Trophoblast cell (in vitro differentiated cells and primary cell): ENCODE data around the gene CMPK1.

Source experiments
- DNase-seq, 2 donors: peaks; one replicate each; pipeline ENCODE4 v3.0.0-alpha.2; 2016
- H2AFZ ChIP-seq: 2 replicates; pipeline ENCODE4 v1.6.1; 2013; ENCODE audit warnings: low read length, moderate library complexity, mild to moderate bottlenecking; ENCODE audit not compliant: insufficient read depth, poor library complexity
- H2AK5ac ChIP-seq: 2 replicates; pipeline ENCODE4 v1.6.1; 2013; ENCODE audit warnings: mild to moderate bottlenecking, low read length
- H2BK120ac ChIP-seq: 2 replicates; pipeline ENCODE4 v1.6.1; 2013; ENCODE audit warnings: low read length, mild to moderate bottlenecking, moderate library complexity; ENCODE audit not compliant: insufficient read depth, poor library complexity
- H2BK12ac ChIP-seq: 2 replicates; pipeline ENCODE4 v1.6.1; 2013; ENCODE audit warnings: mild to moderate bottlenecking, low read length, moderate library complexity
- H2BK5ac ChIP-seq: 2 replicates; pipeline ENCODE4 v1.6.1; 2013; ENCODE audit warnings: low read length, low read depth, moderate library complexity, mild to moderate bottlenecking; ENCODE audit not compliant: poor library complexity
- H3K14ac ChIP-seq: 2 replicates; pipeline ENCODE4 v1.6.1; 2013; ENCODE audit warnings: mild to moderate bottlenecking, low read length
- H3K18ac ChIP-seq: 2 replicates; pipeline ENCODE4 v1.6.1; 2013; ENCODE audit warnings: mild to moderate bottlenecking, low read length
- H3K23ac ChIP-seq: 2 replicates; pipeline ENCODE4 v1.6.1; 2013; ENCODE audit warnings: low read length
- H3K27ac ChIP-seq: 2 replicates; pipeline ENCODE4 v1.5.1; 2013; ENCODE audit warnings: low read depth, mild to moderate bottlenecking, inconsistent platforms, low read length, moderate library complexity
- H3K27me3 ChIP-seq: 2 replicates; pipeline ENCODE4 v1.6.1; 2013; ENCODE audit warnings: inconsistent platforms, mild to moderate bottlenecking, low read length, moderate library complexity; ENCODE audit not compliant: insufficient read depth
- H3K36me3 ChIP-seq, 2 experiments: 1 replicate in 1 of 2; 2 replicates in 1 of 2; pipeline ENCODE4 v1.6.1; 2013; ENCODE audit warnings: low read length in 2 of 2, mild to moderate bottlenecking in 2 of 2, moderate library complexity in 1 of 2; ENCODE audit not compliant: insufficient read depth in 2 of 2, control insufficient read depth in 1 of 2
- H3K4ac ChIP-seq: 2 replicates; pipeline ENCODE4 v1.6.1; 2013; ENCODE audit warnings: low read depth, mild to moderate bottlenecking, low read length, moderate library complexity
- H3K4me1 ChIP-seq, 2 experiments: 1 replicate in 1 of 2; 2 replicates in 1 of 2; pipeline ENCODE4 v1.6.1; 2013; ENCODE audit warnings: low read length in 2 of 2, mild to moderate bottlenecking in 2 of 2, moderate library complexity in 1 of 2; ENCODE audit not compliant: insufficient read depth in 2 of 2, control insufficient read depth in 1 of 2
- H3K4me2 ChIP-seq: 2 replicates; pipeline ENCODE4 v1.6.1; 2013; ENCODE audit warnings: inconsistent platforms, mild to moderate bottlenecking, low read length, moderate library complexity
- H3K4me3 ChIP-seq: 2 replicates; pipeline ENCODE4 v1.5.1; 2013; ENCODE audit warnings: mild to moderate bottlenecking, low read depth, low read length, inconsistent platforms
- H3K79me1 ChIP-seq: one replicate; pipeline ENCODE4 v1.6.1; 2013; ENCODE audit warnings: low read length
- H3K79me2 ChIP-seq: 2 replicates; pipeline ENCODE4 v1.6.1; 2013; ENCODE audit warnings: low read length, mild to moderate bottlenecking; ENCODE audit not compliant: control insufficient read depth, insufficient read depth, poor library complexity
- H3K9ac ChIP-seq: 2 replicates; pipeline ENCODE4 v1.6.1; 2013; ENCODE audit warnings: mild to moderate bottlenecking, low read length
- H3K9me3 ChIP-seq: 2 replicates; pipeline ENCODE4 v1.6.1; 2013; ENCODE audit warnings: low read depth, mild to moderate bottlenecking, control low read depth, inconsistent platforms, low read length; ENCODE audit not compliant: insufficient read depth
- H4K12ac ChIP-seq: 2 replicates; pipeline ENCODE4 v1.6.1; 2013; ENCODE audit warnings: low read depth, mild to moderate bottlenecking, low read length, moderate library complexity
- H4K8ac ChIP-seq: 2 replicates; pipeline ENCODE4 v1.6.1; 2013; ENCODE audit warnings: low read depth, mild to moderate bottlenecking, low read length, moderate library complexity
- H4K91ac ChIP-seq: one replicate; pipeline ENCODE4 v1.6.1; 2013; ENCODE audit warnings: low read depth, mild to moderate bottlenecking, low read length, moderate library complexity
- WGBS: extraction: QIAGEN DNeasy Blood & Tissue Kit; methylation state at CpG from one replicate; pipeline ENCODE4 v1.1.7; 2013; ENCODE audit warnings: missing lambda C conversion rate; ENCODE audit not compliant: insufficient read length, insufficient coverage; ENCODE audit errors: extremely low coverage; 5-methylcytosine and 5-hydroxymethylcytosine counted together

Gene CMPK1

GRCh38 chr1:47385020-47385419 is 51.4 kb downstream of the CMPK1 start:
- H4K12ac ChIP-seq: no peak overlapping the region
- H3K14ac ChIP-seq: no peak overlapping the region
- H3K4me2 ChIP-seq: no peak overlapping the region
- H3K27ac ChIP-seq: no peak overlapping the region
- no peak overlapping the region for H3K4me3 ChIP-seq
- DNase-seq: no peak
- no peaks in the 10 kb centered on the region for H3K27me3 ChIP-seq
- no peak overlapping the region for H3K9ac ChIP-seq
- H4K91ac ChIP-seq: no peak overlapping the region
- no peak overlapping the region for H2BK12ac ChIP-seq
- H2AK5ac ChIP-seq: no peak overlapping the region
- H2BK5ac ChIP-seq: no peak overlapping the region
- no peaks in the 10 kb centered on the region for H3K79me2 ChIP-seq
- no peak overlapping the region for H2BK120ac ChIP-seq
- no peaks in the 10 kb centered on the region for H3K4me1 ChIP-seq
- no peak overlapping the region for H3K4ac ChIP-seq
- H3K79me1 ChIP-seq: no peaks in the 10 kb centered on the region
- H3K9me3 ChIP-seq: no peaks in the 10 kb centered on the region
- H3K36me3 ChIP-seq: peaks cover 0 to 2% of the 10 kb centered on the region in 2 experiments
- H3K18ac ChIP-seq: no peak overlapping the region
- no CpG with 5 or more reads among the region's 6 CpGs for WGBS
- no peak overlapping the region for H4K8ac ChIP-seq
- H2AFZ ChIP-seq: no peak overlapping the region
- H3K23ac ChIP-seq: no peak overlapping the region

- Histone ChIP-seq H2AFZ (no peak overlapping the region), H3K14ac (no peak overlapping the region), H3K23ac (no peak overlapping the region), H4K12ac (no peak overlapping the region), H4K91ac (no peak overlapping the region), H3K4me1 (no peaks in the 10 kb centered on the region), H3K4ac (no peak overlapping the region), H3K79me1 (no peaks in the 10 kb centered on the region), H3K27ac (no peak overlapping the region), H4K8ac (no peak overlapping the region), H3K9ac (no peak overlapping the region), H3K4me3 (no peak overlapping the region), H3K4me2 (no peak overlapping the region), H2BK12ac (no peak overlapping the region), H3K18ac (no peak overlapping the region), H3K79me2 (no peaks in the 10 kb centered on the region), H2AK5ac (no peak overlapping the region), H3K36me3 (no peaks in the 10 kb centered on the region), H3K9me3 (no peaks in the 10 kb centered on the region), H2BK120ac (no peak overlapping the region), H2BK5ac (no peak overlapping the region), H3K27me3 (no peaks in the 10 kb centered on the region)
- no CpG with 5 or more reads among the region's 5 CpGs for WGBS
- no peak for DNase-seq
Observed at GRCh38 chr1:47386268-47386667, 52.7 kb downstream of the CMPK1 start.

GRCh38 chr1:47388030-47388890 is 54.7 kb downstream of the CMPK1 start:
- Histone ChIP-seq H3K27me3 (no peaks in the 10 kb centered on the region), H3K18ac (no peak overlapping the region), H3K14ac (no peak overlapping the region), H3K4me2 (no peak overlapping the region), H2AFZ (no peak overlapping the region), H3K79me2 (no peaks in the 10 kb centered on the region), H4K91ac (no peak overlapping the region), H2BK5ac (no peak overlapping the region), H2AK5ac (no peak overlapping the region), H3K4ac (no peak overlapping the region), H2BK12ac (no peak overlapping the region), H3K9ac (no peak overlapping the region), H4K12ac (no peak overlapping the region), H2BK120ac (no peak overlapping the region), H3K4me3 (no peak overlapping the region), H3K4me1 (peaks cover 0 to 2% of the 10 kb centered on the region in 2 experiments), H3K79me1 (no peaks in the 10 kb centered on the region), H4K8ac (no peak overlapping the region), H3K36me3 (no peaks in the 10 kb centered on the region), H3K9me3 (no peaks in the 10 kb centered on the region), H3K23ac (peak overlapping the region; percentile 22), H3K27ac (no peak overlapping the region)
- DNase-seq: no peak
- no CpG with 5 or more reads among the region's 10 CpGs for WGBS

- H3K4me2 ChIP-seq: no peak overlapping the region
- H3K79me1 ChIP-seq: no peaks in the 10 kb centered on the region
- H2BK120ac ChIP-seq: no peak overlapping the region
- no peak overlapping the region for H3K27ac ChIP-seq
- no peak overlapping the region for H3K23ac ChIP-seq
- DNase-seq: peak; percentile 59 to 79
- H3K9ac ChIP-seq: no peak overlapping the region
- H3K36me3 ChIP-seq: no peaks in the 10 kb centered on the region
- H3K4me3 ChIP-seq: no peak overlapping the region
- no peak overlapping the region for H2BK5ac ChIP-seq
- no peak overlapping the region for H2AFZ ChIP-seq
- H3K79me2 ChIP-seq: no peaks in the 10 kb centered on the region
- no peak overlapping the region for H4K12ac ChIP-seq
- WGBS: no CpG with 5 or more reads among the region's 3 CpGs
- no peak overlapping the region for H2BK12ac ChIP-seq
- H3K4me1 ChIP-seq: peaks cover 0 to 3% of the 10 kb centered on the region in 2 experiments
- H3K14ac ChIP-seq: no peak overlapping the region
- H3K9me3 ChIP-seq: no peaks in the 10 kb centered on the region
- H3K18ac ChIP-seq: no peak overlapping the region
- no peak overlapping the region for H3K4ac ChIP-seq
- no peaks in the 10 kb centered on the region for H3K27me3 ChIP-seq
- no peak overlapping the region for H4K8ac ChIP-seq
- H4K91ac ChIP-seq: no peak overlapping the region
- no peak overlapping the region for H2AK5ac ChIP-seq
Observed at GRCh38 chr1:47388891-47389238, 55.3 kb downstream of the CMPK1 start.
